Esophagus squamous epithelium (tissue), 4 donors: Measurements from ENCODE around the gene LINS1.

Experiments used
- POLR2A ChIP-seq, 4 donors: fragments of 450-650 bp; IDR thresholded peaks; one replicate each; pipeline ENCODE4 v1.6.1; 2017; ENCODE audit warnings: antibody characterized with exemption in 4 of 4, mild to moderate bottlenecking in 4 of 4, moderate library complexity in 3 of 4
- TF ChIP-seq, protein P1 (sequence below), 6 experiments: fragments of 450-650 bp in 4 of 6; fragments of 200-600 bp in 2 of 6; sonication (generic) in 2 of 6; IDR thresholded peaks; one replicate each; pipeline ENCODE4 v1.5.1; 2016 to 2019; ENCODE audit warnings: antibody characterized with exemption in 6 of 6, mild to moderate bottlenecking in 4 of 6, moderate library complexity in 4 of 6

DNA sequence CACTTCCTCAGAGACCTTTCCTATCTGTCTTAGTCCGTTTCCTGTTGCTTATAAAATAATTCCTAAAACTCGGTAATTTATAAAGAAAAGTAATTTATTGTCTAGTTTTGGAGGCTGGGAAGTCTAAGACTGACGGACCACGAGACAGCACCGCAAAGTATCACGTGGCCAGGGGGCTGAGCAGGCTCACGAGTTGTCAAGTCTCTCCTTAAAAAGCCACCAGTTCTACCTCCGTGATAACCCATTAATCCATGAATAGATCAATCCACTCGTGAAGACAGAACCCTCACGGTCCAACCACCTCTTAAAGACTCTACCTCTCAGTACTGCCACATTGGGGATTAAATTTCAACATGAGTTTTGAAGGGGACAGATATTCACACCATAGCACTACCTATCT is 821 bp downstream of the LINS1 start:
- TF ChIP-seq POLR2A (IDR thresholded peaks at IDR 0.05): no peak
- TF ChIP-seq, protein P1, sequence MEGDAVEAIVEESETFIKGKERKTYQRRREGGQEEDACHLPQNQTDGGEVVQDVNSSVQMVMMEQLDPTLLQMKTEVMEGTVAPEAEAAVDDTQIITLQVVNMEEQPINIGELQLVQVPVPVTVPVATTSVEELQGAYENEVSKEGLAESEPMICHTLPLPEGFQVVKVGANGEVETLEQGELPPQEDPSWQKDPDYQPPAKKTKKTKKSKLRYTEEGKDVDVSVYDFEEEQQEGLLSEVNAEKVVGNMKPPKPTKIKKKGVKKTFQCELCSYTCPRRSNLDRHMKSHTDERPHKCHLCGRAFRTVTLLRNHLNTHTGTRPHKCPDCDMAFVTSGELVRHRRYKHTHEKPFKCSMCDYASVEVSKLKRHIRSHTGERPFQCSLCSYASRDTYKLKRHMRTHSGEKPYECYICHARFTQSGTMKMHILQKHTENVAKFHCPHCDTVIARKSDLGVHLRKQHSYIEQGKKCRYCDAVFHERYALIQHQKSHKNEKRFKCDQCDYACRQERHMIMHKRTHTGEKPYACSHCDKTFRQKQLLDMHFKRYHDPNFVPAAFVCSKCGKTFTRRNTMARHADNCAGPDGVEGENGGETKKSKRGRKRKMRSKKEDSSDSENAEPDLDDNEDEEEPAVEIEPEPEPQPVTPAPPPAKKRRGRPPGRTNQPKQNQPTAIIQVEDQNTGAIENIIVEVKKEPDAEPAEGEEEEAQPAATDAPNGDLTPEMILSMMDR (IDR thresholded peaks at IDR 0.05): no peak
